K562 (cell line): ENCODE measurements around the gene RPS6KA4. TPM values are rescaled to one million over a fixed set of nuclear protein-coding genes. Genes with fewer than 3 reads are reported as not detected.
A peak's percentile ranks its signal among the peaks of the same experiment; 100 is the strongest.

ENCODE experiments used
- FOXJ3 ChIP-seq: sonication (generic); formaldehyde crosslinking; IDR thresholded peaks from 2 replicates; pipeline ENCODE4 v1.4.0; 2020; ENCODE audit warnings: mild to moderate bottlenecking, missing genetic modification reagents
- GTF2A2 ChIP-seq: IDR thresholded peaks from 2 replicates; pipeline ENCODE4 v1.6.1; 2016; ENCODE audit warnings: mild to moderate bottlenecking, missing genetic modification characterization, missing compliant biosample characterization
- GTF2B ChIP-seq: IDR thresholded peaks from 2 replicates; pipeline ENCODE4 v1.6.1; 2011; ENCODE audit not compliant: insufficient read length; ENCODE audit errors: extremely low read depth
- HDAC2 ChIP-seq: fragments of 450-650 bp; IDR thresholded peaks from 2 replicates; pipeline ENCODE4 v1.6.1; 2016; ENCODE audit warnings: mild to moderate bottlenecking
- HIVEP1 ChIP-seq: fragments of 250-450 bp; sonication (Bioruptor Pico); IDR thresholded peaks from 2 replicates; pipeline ENCODE4 v1.4.0; 2020; ENCODE audit warnings: mild to moderate bottlenecking
- MIER1 ChIP-seq: fragments of 450-650 bp; IDR thresholded peaks from 2 replicates; pipeline ENCODE4 v1.6.1; 2016; ENCODE audit warnings: antibody characterized with exemption, mild to moderate bottlenecking, low read depth
- MTA2 ChIP-seq: fragments of 450-650 bp; IDR thresholded peaks from 2 replicates; pipeline ENCODE4 v1.6.1; 2016; ENCODE audit warnings: low read depth
- MTF1 ChIP-seq: fragments of 250-450 bp; sonication (Bioruptor Pico); IDR thresholded peaks from 2 replicates; pipeline ENCODE4 v1.9.0; 2021; ENCODE audit warnings: moderate library complexity, mild to moderate bottlenecking, inconsistent platforms, borderline replicate concordance
- NRF1 ChIP-seq, 2 experiments: fragments of 450-650 bp; IDR thresholded peaks in 1 of 2; conservative IDR thresholded peaks in 1 of 2; 2 replicates each; pipeline ENCODE4 v1.6.1; 2014; ENCODE audit warnings: mild to moderate bottlenecking in 2 of 2
- POLR2H ChIP-seq: IDR thresholded peaks from 2 replicates; pipeline ENCODE4 v1.6.1; 2016; ENCODE audit warnings: missing genetic modification characterization, low read depth, mild to moderate bottlenecking, control low read depth, missing compliant biosample characterization, moderate library complexity
- ZBTB1 ChIP-seq: sonication (generic); formaldehyde crosslinking; IDR thresholded peaks from 2 replicates; pipeline ENCODE4 v1.8.1; 2023; ENCODE audit warnings: missing genetic modification reagents, low read depth, mild to moderate bottlenecking, borderline replicate concordance
- ZNF143 ChIP-seq: sonication (generic); formaldehyde crosslinking; IDR thresholded peaks from 2 replicates; pipeline ENCODE4 v1.9.0; 2022; ENCODE audit warnings: mild to moderate bottlenecking, missing genetic modification reagents
- polyA plus RNA-seq, 8 experiments: library from polyadenylated mRNA; depleted of rRNA in 4 of 8; stranded (reverse) in 5 of 8; unstranded in 3 of 8; fragments of >200 nt; fragmentation: Nextera tagmentation in 2 of 8; fragmentation: Illumina TruSeq in 1 of 8; extraction: Ambion mirVana in 2 of 8; extraction: Trizol in 1 of 8; gene quantifications; 2 replicates each; pipeline versions ENCODE4 v1.2.1 to v1.2.3, GENCODE V29; 2011 to 2014; ENCODE audit warnings: inconsistent platforms in 1 of 8, missing spikeins in 1 of 8
- total RNA-seq, 7 experiments: library from RNA; depleted of rRNA in 6 of 7; stranded (reverse); fragments of >200 nt in 6 of 7; fragmentation: Illumina TruSeq in 2 of 7; extraction: Trizol in 2 of 7; gene quantifications; 2 replicates each; pipeline versions ENCODE4 v1.2.1 to v1.2.3, GENCODE V29; 2011 to 2021; ENCODE audit warnings: low replicate concordance in 1 of 7
- TF ChIP-seq, protein P1 (sequence below): sonication (generic); formaldehyde crosslinking; IDR thresholded peaks from 2 replicates; pipeline ENCODE4 v1.8.0; 2023; ENCODE audit warnings: missing genetic modification reagents, mild to moderate bottlenecking, borderline replicate concordance
- TF ChIP-seq, protein P2 (sequence below): fragments of 450-650 bp; conservative IDR thresholded peaks from 2 replicates; pipeline ENCODE4 v1.6.1; 2016; ENCODE audit warnings: missing genetic modification characterization, low read depth, mild to moderate bottlenecking, missing compliant biosample characterization, moderate library complexity

The RPS6KA4 gene
- total and polyA plus RNA-seq, 9 of the 15 experiments (the other 6 are each of a cell fraction or from before 2014, with no cell fraction given), result 0.15 to 23.8 (median 9.8) TPM

GRCh38 chr11:64331569-64332371 is 27.2 kb upstream of the RPS6KA4 start (continued):
- no peak; the same call in 1 of the 2 replicates for TF ChIP-seq MIER1
- peak; percentile 53 to 67 for TF ChIP-seq NRF1 (conservative IDR thresholded peaks at IDR 0.05 in 1 of 2, IDR thresholded peaks at IDR 0.05 in 1 of 2)
- TF ChIP-seq HIVEP1, result no peak
- TF ChIP-seq ZBTB1, result no peak
- TF ChIP-seq GTF2B, result no peak
- TF ChIP-seq, protein P1, sequence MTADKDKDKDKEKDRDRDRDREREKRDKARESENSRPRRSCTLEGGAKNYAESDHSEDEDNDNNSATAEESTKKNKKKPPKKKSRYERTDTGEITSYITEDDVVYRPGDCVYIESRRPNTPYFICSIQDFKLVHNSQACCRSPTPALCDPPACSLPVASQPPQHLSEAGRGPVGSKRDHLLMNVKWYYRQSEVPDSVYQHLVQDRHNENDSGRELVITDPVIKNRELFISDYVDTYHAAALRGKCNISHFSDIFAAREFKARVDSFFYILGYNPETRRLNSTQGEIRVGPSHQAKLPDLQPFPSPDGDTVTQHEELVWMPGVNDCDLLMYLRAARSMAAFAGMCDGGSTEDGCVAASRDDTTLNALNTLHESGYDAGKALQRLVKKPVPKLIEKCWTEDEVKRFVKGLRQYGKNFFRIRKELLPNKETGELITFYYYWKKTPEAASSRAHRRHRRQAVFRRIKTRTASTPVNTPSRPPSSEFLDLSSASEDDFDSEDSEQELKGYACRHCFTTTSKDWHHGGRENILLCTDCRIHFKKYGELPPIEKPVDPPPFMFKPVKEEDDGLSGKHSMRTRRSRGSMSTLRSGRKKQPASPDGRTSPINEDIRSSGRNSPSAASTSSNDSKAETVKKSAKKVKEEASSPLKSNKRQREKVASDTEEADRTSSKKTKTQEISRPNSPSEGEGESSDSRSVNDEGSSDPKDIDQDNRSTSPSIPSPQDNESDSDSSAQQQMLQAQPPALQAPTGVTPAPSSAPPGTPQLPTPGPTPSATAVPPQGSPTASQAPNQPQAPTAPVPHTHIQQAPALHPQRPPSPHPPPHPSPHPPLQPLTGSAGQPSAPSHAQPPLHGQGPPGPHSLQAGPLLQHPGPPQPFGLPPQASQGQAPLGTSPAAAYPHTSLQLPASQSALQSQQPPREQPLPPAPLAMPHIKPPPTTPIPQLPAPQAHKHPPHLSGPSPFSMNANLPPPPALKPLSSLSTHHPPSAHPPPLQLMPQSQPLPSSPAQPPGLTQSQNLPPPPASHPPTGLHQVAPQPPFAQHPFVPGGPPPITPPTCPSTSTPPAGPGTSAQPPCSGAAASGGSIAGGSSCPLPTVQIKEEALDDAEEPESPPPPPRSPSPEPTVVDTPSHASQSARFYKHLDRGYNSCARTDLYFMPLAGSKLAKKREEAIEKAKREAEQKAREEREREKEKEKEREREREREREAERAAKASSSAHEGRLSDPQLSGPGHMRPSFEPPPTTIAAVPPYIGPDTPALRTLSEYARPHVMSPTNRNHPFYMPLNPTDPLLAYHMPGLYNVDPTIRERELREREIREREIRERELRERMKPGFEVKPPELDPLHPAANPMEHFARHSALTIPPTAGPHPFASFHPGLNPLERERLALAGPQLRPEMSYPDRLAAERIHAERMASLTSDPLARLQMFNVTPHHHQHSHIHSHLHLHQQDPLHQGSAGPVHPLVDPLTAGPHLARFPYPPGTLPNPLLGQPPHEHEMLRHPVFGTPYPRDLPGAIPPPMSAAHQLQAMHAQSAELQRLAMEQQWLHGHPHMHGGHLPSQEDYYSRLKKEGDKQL, result no peak
- peak; percentile 87 for TF ChIP-seq HDAC2
- TF ChIP-seq, protein P2, sequence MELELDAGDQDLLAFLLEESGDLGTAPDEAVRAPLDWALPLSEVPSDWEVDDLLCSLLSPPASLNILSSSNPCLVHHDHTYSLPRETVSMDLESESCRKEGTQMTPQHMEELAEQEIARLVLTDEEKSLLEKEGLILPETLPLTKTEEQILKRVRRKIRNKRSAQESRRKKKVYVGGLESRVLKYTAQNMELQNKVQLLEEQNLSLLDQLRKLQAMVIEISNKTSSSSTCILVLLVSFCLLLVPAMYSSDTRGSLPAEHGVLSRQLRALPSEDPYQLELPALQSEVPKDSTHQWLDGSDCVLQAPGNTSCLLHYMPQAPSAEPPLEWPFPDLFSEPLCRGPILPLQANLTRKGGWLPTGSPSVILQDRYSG (tag), result peak; percentile 59
- no peak for TF ChIP-seq POLR2H (tag)
- TF ChIP-seq MTA2, result peak; percentile 56
- no peak for TF ChIP-seq GTF2A2
- TF ChIP-seq ZNF143 (CRISPR knock-in tag), result no peak
- no peak for TF ChIP-seq FOXJ3 (CRISPR knock-in tag)
- TF ChIP-seq MTF1 (CRISPR knock-in tag), result no peak
